ENCODE results near the gene PNCK.
"Not testable (repeated sequence)": the region's sequence is repeated elsewhere in the genome, so short reads cannot be mapped to it uniquely, and the experiment has no call there.

Gene PNCK

GRCh38 chrX:153673428-153674218, at the start of gene PNCK:
Gene PNCK, minus strand, starts transcription at chrX:153673813. Its CDS starts 737 bp downstream, at chrX:153673076.
- no peak for DNase-seq (ENCODE audit: low read depth)

GRCh38 chrX:153722704-153723350, 49.2 kb upstream of the PNCK start:
- no peak for DNase-seq (ENCODE audit: low read depth)

GRCh38 chrX:153719701-153720100, 46.1 kb upstream of the PNCK start:
- DNase-seq (ENCODE audit: low read depth): no peak

GRCh38 chrX:153719238-153719637, 45.6 kb upstream of the PNCK start:
- no peak for DNase-seq (ENCODE audit: low read depth)

GRCh38 chrX:153717445-153717844, 43.8 kb upstream of the PNCK start:
- no peak for DNase-seq (ENCODE audit: low read depth)

GRCh38 chrX:153714256-153714655, 40.6 kb upstream of the PNCK start:
- no peak for DNase-seq (ENCODE audit: low read depth)

- no peak for DNase-seq (ENCODE audit: low read depth)
These were observed 36.4 kb upstream of the PNCK start for GRCh38 chrX:153709726-153710674.

GRCh38 chrX:153708415-153708814, 34.8 kb upstream of the PNCK start:
- DNase-seq (ENCODE audit: low read depth): no peak

GRCh38 chrX:153707406-153707805, 33.8 kb upstream of the PNCK start:
- no peak for DNase-seq (ENCODE audit: low read depth)

- no peak for DNase-seq (ENCODE audit: low read depth)
These were observed 33.2 kb upstream of the PNCK start for GRCh38 chrX:153706799-153707198.

- not testable (repeated sequence) for DNase-seq (ENCODE audit: low read depth)
These were observed 31.9 kb upstream of the PNCK start for GRCh38 chrX:153705403-153706060.

- not testable (repeated sequence) for DNase-seq (ENCODE audit: low read depth)
These were observed 31.2 kb upstream of the PNCK start for GRCh38 chrX:153704631-153705402.

- no peak for DNase-seq (ENCODE audit: low read depth)
These were observed 30.5 kb upstream of the PNCK start for GRCh38 chrX:153704021-153704526.

GRCh38 chrX:153703036-153703370, 29.4 kb upstream of the PNCK start:
- DNase-seq (ENCODE audit: low read depth): no peak

GRCh38 chrX:153702336-153703035, 28.9 kb upstream of the PNCK start:
- DNase-seq (ENCODE audit: low read depth): no peak

- DNase-seq (ENCODE audit: low read depth): no peak
These were observed 28.1 kb upstream of the PNCK start for GRCh38 chrX:153701706-153702105.

- no peak for DNase-seq (ENCODE audit: low read depth)
These were observed 27.4 kb upstream of the PNCK start for GRCh38 chrX:153700967-153701366.

- no peak for DNase-seq (ENCODE audit: low read depth)
These were observed 26.8 kb upstream of the PNCK start for GRCh38 chrX:153700376-153700945.

- not testable (repeated sequence) for DNase-seq (ENCODE audit: low read depth)
These were observed 26.3 kb upstream of the PNCK start for GRCh38 chrX:153699784-153700371.
